HCT116 (cell line): Measurements from ENCODE around the gene ZKSCAN4. TPM values are rescaled to one million over a fixed set of nuclear protein-coding genes. Genes with fewer than 3 reads are reported as not detected.

Experiments
- total RNA-seq: library from RNA; stranded (reverse); gene quantifications from one replicate; pipeline ENCODE4 v1.2.1, GENCODE V29; 2021; ENCODE audit not compliant: unreplicated experiment

ZKSCAN4 gene
- total RNA-seq, 1 experiment from 2014 or later = 4.8 TPM

Other genes starting within 250 kb of the ZKSCAN4 start
- gene ZNF165, start 171.7 kb downstream of the ZKSCAN4 start, total RNA-seq = 11.2 TPM
- 5.0 TPM for gene ZSCAN16, start 127.7 kb downstream of the ZKSCAN4 start, total RNA-seq
- gene ZKSCAN8, start 110.4 kb downstream of the ZKSCAN4 start, total RNA-seq = 20.7 TPM
- 10.8 TPM for gene ZSCAN9, start 27.0 kb downstream of the ZKSCAN4 start, total RNA-seq
- not detected for gene NKAPL, start 7.0 kb upstream of the ZKSCAN4 start, total RNA-seq
- 10.3 TPM for gene ZSCAN26, start 14.9 kb upstream of the ZKSCAN4 start, total RNA-seq
- 3.6 TPM for gene PGBD1, start 29.3 kb upstream of the ZKSCAN4 start, total RNA-seq
- gene ZSCAN31, start 83.9 kb upstream of the ZKSCAN4 start, total RNA-seq = 10.1 TPM
- gene ZKSCAN3, start 97.7 kb upstream of the ZKSCAN4 start, total RNA-seq = 11.2 TPM
- gene ZSCAN12, start 147.5 kb upstream of the ZKSCAN4 start, total RNA-seq = 0.81 TPM
- not detected for gene ZSCAN23, start 191.2 kb upstream of the ZKSCAN4 start, total RNA-seq